ENCODE measurements around the gene PRF1.

The PRF1 gene

GRCh38 chr10:70549962-70550458 lies 52.5 kb downstream of the PRF1 start:
- DNase-seq (ENCODE audit: low read depth) = no peak

DNA sequence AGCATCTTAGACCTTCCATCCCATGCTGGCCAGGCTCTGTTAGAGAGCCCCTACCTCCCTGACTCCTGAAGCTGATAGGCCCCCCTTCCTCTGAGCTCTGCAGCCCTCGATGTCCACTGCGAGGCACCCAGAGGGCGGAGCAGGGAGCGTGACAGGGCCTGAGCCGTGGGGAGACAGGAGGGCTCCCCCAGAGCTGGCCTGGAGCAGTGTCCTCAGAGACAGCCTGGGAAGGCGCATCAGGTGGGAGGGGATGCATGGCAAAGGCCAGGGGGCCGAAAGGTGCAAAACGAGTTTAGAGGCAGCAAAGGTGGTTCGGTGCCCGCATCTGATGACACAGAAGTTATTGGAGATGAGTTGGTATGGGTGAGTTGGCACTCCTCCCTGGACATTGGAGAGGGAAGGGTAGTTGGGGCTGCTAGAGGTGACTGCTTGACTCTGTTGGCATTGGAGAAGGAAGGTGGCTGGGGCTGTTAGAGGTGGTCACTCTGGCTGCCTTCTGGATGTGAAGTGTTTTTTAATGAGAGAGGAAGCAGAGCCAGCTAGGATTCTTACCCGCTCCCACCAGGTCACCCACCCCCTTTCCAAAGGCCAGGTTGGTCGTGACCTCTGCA lies 53.1 kb downstream of the PRF1 start:
- no peak for DNase-seq (ENCODE audit: low read depth)
- H3K4me3 ChIP-seq (ENCODE audit: low read depth, low read length) = no peak overlapping the region

More at GRCh38 chr10:70549962-70550458, 52.5 kb downstream of the PRF1 start:
- no peak overlapping the region for H3K4me3 ChIP-seq (ENCODE audit: low read depth, low read length)

Data from skeletal muscle cell (primary cell).